OCI-LY1 (cell line): ENCODE results near the gene C4B.
"Not testable (repeated sequence)": the region's sequence is repeated elsewhere in the genome, so short reads cannot be mapped to it uniquely, and the experiment has no call there.

Source experiments
- H2AFZ ChIP-seq: fragments of 200-600 bp; sonication (generic), shearing (Covaris generic); 2 replicates; pipeline ENCODE4 v1.6.0; 2014; ENCODE audit warnings: antibody characterized with exemption, mild to moderate bottlenecking, low read length
- H3F3A ChIP-seq: fragments of 200-600 bp; sonication (generic), shearing (Covaris generic); 2 replicates; pipeline ENCODE4 v1.6.0; 2014; ENCODE audit warnings: mild to moderate bottlenecking, antibody characterized with exemption, low read length, moderate library complexity; ENCODE audit not compliant: insufficient read depth
- H3K27ac ChIP-seq: fragments of 200-600 bp; sonication (generic); 2 replicates; pipeline ENCODE4 v1.5.1; 2014; ENCODE audit warnings: low read length, mixed run types, mild to moderate bottlenecking, low read depth; ENCODE audit not compliant: poor library complexity, severe bottlenecking
- H3K27me3 ChIP-seq: fragments of 200-600 bp; sonication (generic); 2 replicates; pipeline ENCODE4 v1.6.0; 2014; ENCODE audit warnings: antibody characterized with exemption, mild to moderate bottlenecking, low read length, moderate library complexity; ENCODE audit not compliant: insufficient read depth
- H3K36me3 ChIP-seq: fragments of 200-600 bp; sonication (generic); 2 replicates; pipeline ENCODE4 v1.6.1; 2014; ENCODE audit warnings: mild to moderate bottlenecking, antibody characterized with exemption, low read length, moderate library complexity, mixed read lengths; ENCODE audit not compliant: insufficient read depth
- H3K4me1 ChIP-seq: fragments of 200-600 bp; sonication (generic); 2 replicates; pipeline ENCODE4 v1.5.1; 2014; ENCODE audit warnings: mild to moderate bottlenecking, low read length, moderate library complexity; ENCODE audit not compliant: insufficient read depth, severe bottlenecking
- H3K4me2 ChIP-seq: fragments of 200-600 bp; sonication (generic), shearing (Covaris generic); 2 replicates; pipeline ENCODE4 v1.6.1; 2014; ENCODE audit warnings: low read length
- H3K4me3 ChIP-seq: fragments of 200-600 bp; sonication (generic); 2 replicates; pipeline ENCODE4 v1.5.1; 2014; ENCODE audit warnings: low read length, low read depth, mild to moderate bottlenecking, mixed read lengths; ENCODE audit not compliant: poor library complexity, severe bottlenecking
- H3K79me2 ChIP-seq: fragments of 200-600 bp; shearing (Covaris generic); 2 replicates; pipeline ENCODE4 v1.6.1; 2016; ENCODE audit warnings: mixed run types, low read length, mixed read lengths; ENCODE audit not compliant: insufficient read depth
- H3K9ac ChIP-seq: fragments of 200-600 bp; sonication (generic), shearing (Covaris generic); 2 replicates; pipeline ENCODE4 v1.6.1; 2014; ENCODE audit warnings: mild to moderate bottlenecking, low read length, mixed read lengths
- H3K9me2 ChIP-seq: fragments of 200-600 bp; sonication (generic), shearing (Covaris generic); 2 replicates; pipeline ENCODE4 v1.6.1; 2014; ENCODE audit warnings: low read depth, mild to moderate bottlenecking, low read length, mixed read lengths
- H3K9me3 ChIP-seq: fragments of 200-600 bp; shearing (Covaris generic); 2 replicates; pipeline ENCODE4 v1.6.1; 2014; ENCODE audit warnings: low read length, mixed read lengths
- H4K20me1 ChIP-seq: fragments of 200-600 bp; sonication (generic), shearing (Covaris generic); 2 replicates; pipeline ENCODE4 v1.6.0; 2016; ENCODE audit warnings: mild to moderate bottlenecking, low read length; ENCODE audit not compliant: insufficient read depth
- EZH2 ChIP-seq: fragments of 200-600 bp; sonication (generic), shearing (Covaris generic); IDR thresholded peaks from 2 replicates; pipeline ENCODE4 v1.8.0; 2017; ENCODE audit warnings: borderline replicate concordance, mixed run types, mild to moderate bottlenecking, antibody characterized with exemption, low read length, moderate library complexity, mixed read lengths
- TF ChIP-seq, protein P1 (sequence below): fragments of 200-600 bp; sonication (generic), shearing (Covaris generic); IDR thresholded peaks from 2 replicates; pipeline ENCODE4 v1.5.1; 2017; ENCODE audit warnings: mild to moderate bottlenecking, antibody characterized with exemption, low read length, moderate library complexity, mixed read lengths

Gene C4B

GRCh38 chr6:31971279-31971992 is 43.2 kb upstream of the C4B start:
- peak overlapping the region; percentile 98 for H3K4me2 ChIP-seq
- H3K36me3 ChIP-seq = peaks cover 42% of the 10 kb centered on the region
- 0 out of 2 replicates have a peak, but pooled peaks cover 5% of the 10 kb centered on the region for H3F3A ChIP-seq
- no peaks in the 10 kb centered on the region for H3K9me2 ChIP-seq
- peak overlapping the region; percentile 63 for H3K27ac ChIP-seq
- TF ChIP-seq, protein P1, sequence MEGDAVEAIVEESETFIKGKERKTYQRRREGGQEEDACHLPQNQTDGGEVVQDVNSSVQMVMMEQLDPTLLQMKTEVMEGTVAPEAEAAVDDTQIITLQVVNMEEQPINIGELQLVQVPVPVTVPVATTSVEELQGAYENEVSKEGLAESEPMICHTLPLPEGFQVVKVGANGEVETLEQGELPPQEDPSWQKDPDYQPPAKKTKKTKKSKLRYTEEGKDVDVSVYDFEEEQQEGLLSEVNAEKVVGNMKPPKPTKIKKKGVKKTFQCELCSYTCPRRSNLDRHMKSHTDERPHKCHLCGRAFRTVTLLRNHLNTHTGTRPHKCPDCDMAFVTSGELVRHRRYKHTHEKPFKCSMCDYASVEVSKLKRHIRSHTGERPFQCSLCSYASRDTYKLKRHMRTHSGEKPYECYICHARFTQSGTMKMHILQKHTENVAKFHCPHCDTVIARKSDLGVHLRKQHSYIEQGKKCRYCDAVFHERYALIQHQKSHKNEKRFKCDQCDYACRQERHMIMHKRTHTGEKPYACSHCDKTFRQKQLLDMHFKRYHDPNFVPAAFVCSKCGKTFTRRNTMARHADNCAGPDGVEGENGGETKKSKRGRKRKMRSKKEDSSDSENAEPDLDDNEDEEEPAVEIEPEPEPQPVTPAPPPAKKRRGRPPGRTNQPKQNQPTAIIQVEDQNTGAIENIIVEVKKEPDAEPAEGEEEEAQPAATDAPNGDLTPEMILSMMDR = no peak
- no peak for TF ChIP-seq EZH2
- no peak overlapping the region for H2AFZ ChIP-seq
- H3K4me1 ChIP-seq = peaks cover 34% of the 10 kb centered on the region
- no peaks in the 10 kb centered on the region for H4K20me1 ChIP-seq
- peak overlapping the region; percentile 82 for H3K4me3 ChIP-seq
- peak overlapping the region; percentile 87 for H3K9ac ChIP-seq
- H3K27me3 ChIP-seq = no peaks in the 10 kb centered on the region
- H3K79me2 ChIP-seq = no peaks in the 10 kb centered on the region
- no peaks in the 10 kb centered on the region for H3K9me3 ChIP-seq

- peak within 1 kb of the TSS; percentile 63 for H3K27ac ChIP-seq
- peak within 1 kb of the TSS; percentile 82 for H3K4me3 ChIP-seq
- no peaks in the 10 kb centered on the region for H3K9me2 ChIP-seq
- 0 out of 2 replicates have a peak, but pooled peaks cover 5% of the 10 kb centered on the region for H3F3A ChIP-seq
- H3K4me1 ChIP-seq = peaks cover 34% of the 10 kb centered on the region
- no peaks in the 10 kb centered on the region for H4K20me1 ChIP-seq
- TF ChIP-seq, protein P1 = no peak
- TF ChIP-seq EZH2 = no peak
- no peaks in the 10 kb centered on the region for H3K79me2 ChIP-seq
- no peaks in the 10 kb centered on the region for H3K9me3 ChIP-seq
- H3K9ac ChIP-seq = peak within 1 kb of the TSS; percentile 87
- peak within 1 kb of the TSS; percentile 98 for H3K4me2 ChIP-seq
- peaks cover 35% of the 10 kb centered on the region for H3K36me3 ChIP-seq
- H3K27me3 ChIP-seq = no peaks in the 10 kb centered on the region
- 0 out of 2 replicates have a peak within 1 kb of the TSS, but pooled peaks have one; percentile 29 for H2AFZ ChIP-seq
Measured at GRCh38 chr6:31971993-31972708, 42.4 kb upstream of the C4B start, which contains the start of gene DXO. Gene DXO (minus strand): TSS chr6:31972138. CDS start chr6:31971675, 463 bp downstream.

DNA sequence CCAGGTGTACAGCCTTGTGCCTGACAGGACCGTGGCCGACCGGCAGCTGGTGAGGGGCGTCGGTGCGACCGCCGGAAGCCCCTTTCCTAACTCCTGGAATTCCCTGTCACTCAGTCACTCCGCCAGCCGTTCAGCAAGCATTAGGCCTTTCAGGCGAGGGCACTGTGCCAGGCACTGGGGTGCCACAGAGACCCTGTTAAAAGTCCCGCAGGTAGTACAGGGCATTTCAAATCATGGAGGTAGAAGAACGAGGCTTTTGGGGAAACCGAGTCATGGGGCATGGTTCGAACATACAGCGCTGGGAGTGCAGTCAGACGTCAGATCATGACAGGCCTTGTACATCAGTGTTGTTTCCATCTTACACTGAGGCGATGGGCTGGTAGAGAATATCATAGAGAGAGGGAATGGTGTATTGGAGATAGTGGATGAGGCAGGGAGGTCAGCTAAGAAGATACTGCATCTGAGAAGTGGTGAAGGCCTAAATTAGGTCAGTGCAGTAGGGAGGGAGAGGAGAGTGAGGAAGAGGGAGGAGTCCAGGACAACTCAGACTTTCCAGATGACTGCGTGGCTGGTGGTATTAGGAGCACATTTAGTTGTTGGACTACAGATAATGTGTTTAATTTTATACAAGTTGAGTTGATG is 41.8 kb upstream of the C4B start:
- Histone ChIP-seq H3K4me3 (peak overlapping the region; percentile 82), H3K9me3 (no peaks in the 10 kb centered on the region), H4K20me1 (no peaks in the 10 kb centered on the region), H3K27ac (peak overlapping the region; percentile 63), H3K9ac (peak overlapping the region; percentile 87), H2AFZ (0 out of 2 replicates have a peak overlapping the region, but pooled peaks have one; percentile 29), H3K36me3 (peaks cover 28% of the 10 kb centered on the region), H3K4me1 (peaks cover 34% of the 10 kb centered on the region), H3K79me2 (no peaks in the 10 kb centered on the region), H3F3A (0 out of 2 replicates have a peak, but pooled peaks cover 5% of the 10 kb centered on the region), H3K27me3 (no peaks in the 10 kb centered on the region), H3K4me2 (peak overlapping the region; percentile 98), H3K9me2 (no peaks in the 10 kb centered on the region)
- TF ChIP-seq EZH2 = no peak
- TF ChIP-seq, protein P1 = no peak

GRCh38 chr6:31976065-31976464 is 38.5 kb upstream of the C4B start:
- H3K4me1 ChIP-seq = peaks cover 18% of the 10 kb centered on the region
- H3K9me2 ChIP-seq, H2AFZ ChIP-seq, H3K9ac ChIP-seq, H3K27ac ChIP-seq, H3K79me2 ChIP-seq, H3K27me3 ChIP-seq, H3F3A ChIP-seq, H3K4me3 ChIP-seq, H4K20me1 ChIP-seq, H3K36me3 ChIP-seq, H3K4me2 ChIP-seq, H3K9me3 ChIP-seq: not testable (repeated sequence)
